Keratinocyte (primary cell): ENCODE results near the gene CFAP157. TPM values are rescaled to one million over a fixed set of nuclear protein-coding genes. Genes with fewer than 3 reads are reported as not detected.

Source experiments
- DNase-seq: peaks from one replicate; pipeline ENCODE4 v3.0.0-alpha.2; 2011; ENCODE audit warnings: low read depth, missing footprints, low spot score
- FAIRE-seq: peaks from 2 replicates; lab custom pipeline; 2011; peaks lifted over from hg19 to GRCh38; lab: Jason Lieb, UNC
- H2AFZ ChIP-seq: 2 replicates; pipeline ENCODE4 v1.6.0; 2012; ENCODE audit warnings: low read length, control low read depth, inconsistent platforms; ENCODE audit not compliant: control insufficient read depth
- H3K27ac ChIP-seq: 2 replicates; pipeline ENCODE4 v1.5.1; 2011; ENCODE audit warnings: low read length; ENCODE audit not compliant: control insufficient read depth, insufficient read depth
- H3K27me3 ChIP-seq: 3 replicates; pipeline ENCODE4 v1.6.0; 2011; ENCODE audit warnings: low read length; ENCODE audit not compliant: control insufficient read depth, insufficient read depth; ENCODE audit errors: extremely low read depth
- H3K36me3 ChIP-seq, 2 experiments: 2 replicates in 1 of 2; 3 replicates in 1 of 2; pipeline ENCODE4 v1.5.1; 2011; ENCODE audit warnings: low read length in 2 of 2, mild to moderate bottlenecking in 1 of 2; ENCODE audit not compliant: control insufficient read depth in 2 of 2, insufficient read depth in 2 of 2; ENCODE audit errors: extremely low read depth in 1 of 2
- H3K4me1 ChIP-seq: 3 replicates; pipeline ENCODE4 v1.5.1; 2011; ENCODE audit warnings: low read length; ENCODE audit not compliant: control insufficient read depth, insufficient read depth; ENCODE audit errors: extremely low read depth
- H3K4me2 ChIP-seq: 3 replicates; pipeline ENCODE4 v1.6.0; 2011; ENCODE audit warnings: low read depth, low read length; ENCODE audit not compliant: control insufficient read depth, insufficient read depth; ENCODE audit errors: extremely low read depth
- H3K4me3 ChIP-seq, 3 experiments: fragments of 200-600 bp in 1 of 3; sonication (generic) in 1 of 3; 2 replicates in 2 of 3; 3 replicates in 1 of 3; pipeline ENCODE4 v1.5.1; 2011 to 2016; ENCODE audit warnings: low read length in 3 of 3, mild to moderate bottlenecking in 3 of 3, control low read depth in 2 of 3, inconsistent platforms in 1 of 3, low read depth in 1 of 3, mixed read lengths in 1 of 3, mixed run types in 1 of 3, moderate library complexity in 1 of 3; ENCODE audit not compliant: control insufficient read depth in 2 of 3, insufficient read depth in 2 of 3; ENCODE audit errors: extremely low read depth in 1 of 3
- H3K79me2 ChIP-seq: 2 replicates; pipeline ENCODE4 v1.6.0; 2012; ENCODE audit warnings: low read length; ENCODE audit not compliant: control insufficient read depth, insufficient read depth
- H3K9ac ChIP-seq: 3 replicates; pipeline ENCODE4 v1.6.0; 2011; ENCODE audit warnings: low read length; ENCODE audit not compliant: control insufficient read depth, insufficient read depth; ENCODE audit errors: extremely low read depth
- H3K9me1 ChIP-seq: 3 replicates; pipeline ENCODE4 v1.6.0; 2011; ENCODE audit warnings: low read length; ENCODE audit not compliant: control insufficient read depth, insufficient read depth; ENCODE audit errors: extremely low read depth
- H3K9me3 ChIP-seq: 2 replicates; pipeline ENCODE4 v1.5.1; 2012; ENCODE audit warnings: low read depth, low read length; ENCODE audit not compliant: control insufficient read depth
- H4K20me1 ChIP-seq: 3 replicates; pipeline ENCODE4 v1.6.0; 2011; ENCODE audit warnings: low read length; ENCODE audit not compliant: control insufficient read depth, insufficient read depth; ENCODE audit errors: extremely low read depth
- CTCF ChIP-seq, 3 experiments: IDR thresholded peaks in 1 of 3; conservative IDR thresholded peaks in 1 of 3; optimal IDR thresholded peaks in 1 of 3; 2 replicates in 2 of 3; 3 replicates in 1 of 3; pipeline versions ENCODE3 to v1.5.1; 2011; ENCODE audit warnings: low read length in 3 of 3, mild to moderate bottlenecking in 3 of 3, moderate library complexity in 2 of 3, control low read depth in 1 of 3, inconsistent platforms in 1 of 3; ENCODE audit not compliant: insufficient read depth in 2 of 3; ENCODE audit errors: extremely low read depth in 1 of 3
- EZH2 ChIP-seq: IDR thresholded peaks from one replicate; pipeline ENCODE4 v1.6.1; 2012; ENCODE audit warnings: inconsistent platforms, mild to moderate bottlenecking, low read length, moderate library complexity
- dilution Hi-C: fragments of 300-500 bp; cut with MboI; formaldehyde crosslinking; loops from one replicate; pipeline ENCODE4 v1.7.0; 2020; ENCODE audit warnings: low sequenced_read_pairs; ENCODE audit not compliant: extremely low pct_ligation_motif_present
- polyA plus RNA-seq, 5 experiments: library from polyadenylated mRNA; depleted of rRNA in 3 of 5; stranded (reverse) in 3 of 5; stranded (forward) in 1 of 5; unstranded in 1 of 5; fragments of >200 nt; gene quantifications; 1 replicate in 1 of 5; 2 replicates in 3 of 5; 3 replicates in 1 of 5; pipeline versions ENCODE4 v1.2.1 to v1.2.3, GENCODE V29; 2011 to 2012; ENCODE audit warnings: missing spikeins in 2 of 5, low read depth in 1 of 5, low replicate concordance in 1 of 5

Gene CFAP157
- polyA plus RNA-seq, 1 donor (not counting 4 experiments of a cell fraction or from before 2014, with no cell fraction given): not detected

- FAIRE-seq: no peak
These were observed 42.5 kb upstream of the CFAP157 start for GRCh38 chr9:127664324-127664677.

GRCh38 chr9:127664678-127665507, 41.9 kb upstream of the CFAP157 start:
- H3K27ac ChIP-seq: no peak overlapping the region
- H3K9ac ChIP-seq: no peak overlapping the region
- H4K20me1 ChIP-seq: no peaks in the 10 kb centered on the region
- no peak for DNase-seq
- H2AFZ ChIP-seq: no peak overlapping the region
- H3K4me2 ChIP-seq: no peak overlapping the region
- no peaks in the 10 kb centered on the region for H3K27me3 ChIP-seq
- H3K4me3 ChIP-seq: no peak overlapping the region
- FAIRE-seq: no peak
- no peaks in the 10 kb centered on the region for H3K79me2 ChIP-seq
- H3K9me1 ChIP-seq: no peaks in the 10 kb centered on the region
- dilution Hi-C loops: no loop called here
- peaks cover 25 to 33% of the 10 kb centered on the region in 2 experiments for H3K36me3 ChIP-seq
- H3K9me3 ChIP-seq: no peaks in the 10 kb centered on the region
- TF ChIP-seq CTCF (optimal IDR thresholded peaks at IDR 0.05 in 1 of 3, IDR thresholded peaks at IDR 0.05 in 1 of 3, conservative IDR thresholded peaks at IDR 0.05 in 1 of 3; ENCODE audit: extremely low read depth in 1 of 3, insufficient read depth in 2 of 3, low read length in 3 of 3) (no peak), EZH2 (no peak)
- H3K4me1 ChIP-seq: no peaks in the 10 kb centered on the region

More at GRCh38 chr9:127664324-127664677, 42.5 kb upstream of the CFAP157 start:
- DNase-seq: no peak
- no peak overlapping the region for H3K4me3 ChIP-seq
- H3K9ac ChIP-seq: no peak overlapping the region
- TF ChIP-seq CTCF (optimal IDR thresholded peaks at IDR 0.05 in 1 of 3, IDR thresholded peaks at IDR 0.05 in 1 of 3, conservative IDR thresholded peaks at IDR 0.05 in 1 of 3; ENCODE audit: extremely low read depth in 1 of 3, insufficient read depth in 2 of 3, low read length in 3 of 3): no peak
- H4K20me1 ChIP-seq: no peaks in the 10 kb centered on the region
- no peaks in the 10 kb centered on the region for H3K79me2 ChIP-seq
- H3K27ac ChIP-seq: no peak overlapping the region
- dilution Hi-C loops: no loop called here
- H3K4me2 ChIP-seq: no peak overlapping the region
- no peak overlapping the region for H2AFZ ChIP-seq
- H3K4me1 ChIP-seq: no peaks in the 10 kb centered on the region
- H3K9me3 ChIP-seq: no peaks in the 10 kb centered on the region
- H3K36me3 ChIP-seq: peaks cover 25 to 38% of the 10 kb centered on the region in 2 experiments
- H3K9me1 ChIP-seq: no peaks in the 10 kb centered on the region
- no peaks in the 10 kb centered on the region for H3K27me3 ChIP-seq
